H1 (cell line): ENCODE data around the gene INHBC. TPM values are rescaled to one million over a fixed set of nuclear protein-coding genes. Genes with fewer than 3 reads are reported as not detected.

Experiments used
- CTCF ChIA-PET: fragments of 300-600 bp; sonication (Branson Sonifier 250); formaldehyde crosslinking; loops from one replicate; lab custom pipeline; 2021; ENCODE audit not compliant: partially characterized antibody; lab: Charles Lee
- POLR2A ChIA-PET: fragments of 300-600 bp; sonication (Branson Sonifier 250); formaldehyde crosslinking; loops from one replicate; lab custom pipeline; 2021; ENCODE audit warnings: inconsistent platforms; ENCODE audit not compliant: partially characterized antibody; lab: Charles Lee
- DNase-seq, 2 experiments: peaks; one replicate each; pipeline versions ENCODE4 v3.0.0 to v3.0.0-alpha.2; 2010 to 2022; ENCODE audit warnings: low spot score in 2 of 2, low read depth in 1 of 2, mixed read lengths in 1 of 2
- FAIRE-seq: peaks from 2 replicates; lab custom pipeline; 2011; peaks lifted over from hg19 to GRCh38; lab: Jason Lieb, UNC
- H2AFZ ChIP-seq: 2 replicates; pipeline ENCODE4 v1.8.1; 2012; ENCODE audit warnings: low read length, inconsistent platforms
- H2AK5ac ChIP-seq: 2 replicates; pipeline ENCODE4 v1.6.1; 2013; ENCODE audit warnings: low read depth, low read length
- H2BK120ac ChIP-seq: replicated peaks from 2 replicates; pipeline ENCODE3; 2013; ENCODE audit warnings: low read depth, low read length, inconsistent platforms
- H2BK12ac ChIP-seq: 2 replicates; pipeline ENCODE4 v1.6.1; 2013; ENCODE audit warnings: low read depth, low read length
- H2BK15ac ChIP-seq: 2 replicates; pipeline ENCODE4 v1.6.1; 2013; ENCODE audit warnings: low read length
- H2BK20ac ChIP-seq: 2 replicates; pipeline ENCODE4 v1.6.1; 2013; ENCODE audit warnings: low read length
- H2BK5ac ChIP-seq: 2 replicates; pipeline ENCODE4 v1.6.1; 2013; ENCODE audit warnings: low read depth, low read length
- H3K14ac ChIP-seq: 2 replicates; pipeline ENCODE4 v1.6.1; 2013; ENCODE audit warnings: inconsistent platforms; ENCODE audit not compliant: insufficient read length
- H3K18ac ChIP-seq: 2 replicates; pipeline ENCODE4 v1.6.1; 2013; ENCODE audit warnings: low read length; ENCODE audit errors: extremely low read depth
- H3K23ac ChIP-seq: 2 replicates; pipeline ENCODE4 v1.6.1; 2013; ENCODE audit warnings: inconsistent platforms; ENCODE audit not compliant: insufficient read length
- H3K23me2 ChIP-seq: 2 replicates; pipeline ENCODE4 v1.6.1; 2013; ENCODE audit warnings: low read depth, low read length
- H3K27ac ChIP-seq: 2 replicates; pipeline ENCODE4 v1.6.1; 2011; ENCODE audit warnings: low read depth, low read length, inconsistent platforms
- H3K27me3 ChIP-seq, 4 experiments: replicated peaks in 1 of 4; 1 replicate in 1 of 4; 2 replicates in 3 of 4; pipeline versions ENCODE4 v1.6.1 to v1.8.1; 2011 to 2013; ENCODE audit warnings: low read length in 3 of 4, mild to moderate bottlenecking in 3 of 4, inconsistent platforms in 2 of 4, mixed read lengths in 2 of 4, moderate library complexity in 1 of 4; ENCODE audit not compliant: control insufficient read depth in 3 of 4, insufficient read depth in 3 of 4; ENCODE audit errors: extremely low read depth in 1 of 4
- H3K36me3 ChIP-seq, 4 experiments: 2 replicates each; pipeline versions ENCODE4 v1.6.1 to v1.8.1; 2011 to 2013; ENCODE audit warnings: mild to moderate bottlenecking in 4 of 4, low read length in 3 of 4, moderate library complexity in 2 of 4, control low read depth in 1 of 4, inconsistent platforms in 1 of 4; ENCODE audit not compliant: insufficient read depth in 4 of 4, control insufficient read depth in 2 of 4
- H3K4ac ChIP-seq: replicated peaks from 2 replicates; pipeline ENCODE3; 2013; ENCODE audit warnings: low read length, low read depth, mixed read lengths, inconsistent platforms; ENCODE audit not compliant: insufficient read length
- H3K4me1 ChIP-seq, 4 experiments: replicated peaks in 1 of 4; 1 replicate in 1 of 4; 2 replicates in 3 of 4; pipeline versions ENCODE4 v1.6.1 to v1.8.1; 2011 to 2013; ENCODE audit warnings: low read length in 3 of 4, inconsistent platforms in 2 of 4, mixed read lengths in 1 of 4; ENCODE audit not compliant: insufficient read depth in 4 of 4, control insufficient read depth in 3 of 4
- H3K4me2 ChIP-seq, 2 experiments: 2 replicates each; pipeline versions ENCODE4 v1.6.1 to v1.8.1; 2011 to 2013; ENCODE audit warnings: low read depth in 2 of 2, low read length in 2 of 2, control low read depth in 1 of 2, inconsistent platforms in 1 of 2, mild to moderate bottlenecking in 1 of 2; ENCODE audit not compliant: insufficient read depth in 1 of 2
- H3K4me3 ChIP-seq, 4 experiments: fragments of 200-600, 300-600 bp in 1 of 4; sonication (generic), shearing (Covaris generic), sonication (Bioruptor Twin) in 1 of 4; 2 replicates each; pipeline versions ENCODE4 v1.5.1 to v1.8.1; 2011 to 2016; ENCODE audit warnings: low read length in 4 of 4, low read depth in 3 of 4, control low read depth in 2 of 4, inconsistent platforms in 2 of 4, mild to moderate bottlenecking in 2 of 4, mixed read lengths in 1 of 4, moderate library complexity in 1 of 4; ENCODE audit not compliant: insufficient read depth in 2 of 4; ENCODE audit errors: extremely low read depth in 1 of 4
- H3K56ac ChIP-seq: replicated peaks from 2 replicates; pipeline ENCODE3; 2013; ENCODE audit warnings: low read depth, mild to moderate bottlenecking, mixed read lengths, low read length, inconsistent platforms; ENCODE audit not compliant: insufficient read length
- H3K79me1 ChIP-seq: 2 replicates; pipeline ENCODE4 v1.6.1; 2013; ENCODE audit warnings: low read depth, low read length, control low read depth
- H3K79me2 ChIP-seq, 2 experiments: 2 replicates each; pipeline versions ENCODE4 v1.6.1 to v1.8.1; 2012 to 2013; ENCODE audit warnings: low read length in 2 of 2, mild to moderate bottlenecking in 2 of 2, inconsistent platforms in 1 of 2; ENCODE audit not compliant: insufficient read depth in 2 of 2, control insufficient read depth in 1 of 2
- H3K9ac ChIP-seq, 4 experiments: replicated peaks in 1 of 4; 1 replicate in 1 of 4; 2 replicates in 3 of 4; pipeline versions ENCODE4 v1.6.1 to v1.8.1; 2011 to 2013; ENCODE audit warnings: low read depth in 3 of 4, low read length in 3 of 4, control low read depth in 2 of 4, mild to moderate bottlenecking in 2 of 4, moderate library complexity in 2 of 4, inconsistent platforms in 1 of 4; ENCODE audit errors: extremely low read depth in 1 of 4
- H3K9me3 ChIP-seq, 2 experiments: 2 replicates each; pipeline versions ENCODE4 v1.6.1 to v1.8.1; 2012 to 2013; ENCODE audit warnings: mild to moderate bottlenecking in 2 of 2, moderate library complexity in 2 of 2, control low read depth in 1 of 2, inconsistent platforms in 1 of 2, low read depth in 1 of 2, low read length in 1 of 2, mixed read lengths in 1 of 2; ENCODE audit not compliant: insufficient read depth in 2 of 2
- H4K20me1 ChIP-seq, 2 experiments: replicated peaks in 1 of 2; 2 replicates each; pipeline versions ENCODE3 to v1.8.1; 2011 to 2013; ENCODE audit warnings: inconsistent platforms in 2 of 2, low read length in 2 of 2, mild to moderate bottlenecking in 1 of 2; ENCODE audit not compliant: insufficient read depth in 2 of 2, control insufficient read depth in 1 of 2
- H4K5ac ChIP-seq: 2 replicates; pipeline ENCODE4 v1.6.1; 2013; ENCODE audit warnings: low read length, low read depth, mixed read lengths, inconsistent platforms; ENCODE audit not compliant: insufficient read length
- H4K8ac ChIP-seq: 2 replicates; pipeline ENCODE4 v1.8.0; 2013; ENCODE audit warnings: mild to moderate bottlenecking, moderate library complexity, low read length, inconsistent platforms; ENCODE audit not compliant: insufficient read depth; ENCODE audit errors: extremely low read depth
- H4K91ac ChIP-seq: replicated peaks from 2 replicates; pipeline ENCODE3; 2013; ENCODE audit warnings: low read length, mixed read lengths, inconsistent platforms; ENCODE audit not compliant: insufficient read length
- EZH2 ChIP-seq: fragments of 200-600 bp; sonication (generic); IDR thresholded peaks from 2 replicates; pipeline ENCODE4 v1.7.1; 2012; ENCODE audit warnings: low read depth, mild to moderate bottlenecking, moderate library complexity, low read length, inconsistent platforms; ENCODE audit not compliant: severe bottlenecking
- POU5F1 ChIP-seq: IDR thresholded peaks from 2 replicates; pipeline ENCODE4 v1.6.1; 2011; ENCODE audit warnings: low read depth, mild to moderate bottlenecking, low read length, moderate library complexity
- RBBP5 ChIP-seq: IDR thresholded peaks from 2 replicates; pipeline ENCODE4 v1.7.1; 2012; ENCODE audit warnings: low read depth, mild to moderate bottlenecking, inconsistent platforms, low read length, moderate library complexity, borderline replicate concordance
- SIN3A ChIP-seq, 2 experiments: IDR thresholded peaks in 1 of 2; conservative IDR thresholded peaks in 1 of 2; 2 replicates each; pipeline ENCODE4 v1.6.1; 2011 to 2012; ENCODE audit warnings: low read length in 2 of 2, improper control_type of control experiment in 1 of 2, low read depth in 1 of 2, mild to moderate bottlenecking in 1 of 2
- SP2 ChIP-seq: IDR thresholded peaks from 2 replicates; pipeline ENCODE4 v1.6.1; 2012; ENCODE audit warnings: mild to moderate bottlenecking, low read length, inconsistent platforms
- YY1 ChIP-seq: IDR thresholded peaks from 2 replicates; pipeline ENCODE4 v1.6.1; 2011; ENCODE audit warnings: low read depth, mild to moderate bottlenecking, low read length
- WGBS, 2 experiments: shearing (Covaris generic) in 1 of 2; methylation state at CpG; one replicate each; pipeline versions ENCODE4 v1.1.6 to v1.1.7; 2013 to 2015; ENCODE audit warnings: low lambda C conversion rate in 2 of 2, mixed read lengths in 2 of 2, inconsistent platforms in 1 of 2, low coverage in 1 of 2, missing lambda C conversion rate in 1 of 2; ENCODE audit not compliant: insufficient replicate concordance in 2 of 2, insufficient coverage in 1 of 2, insufficient read length in 1 of 2; ENCODE audit errors: extremely low coverage in 1 of 2, missing lambda C conversion rate in 1 of 2; 5-methylcytosine and 5-hydroxymethylcytosine counted together
- polyA plus RNA-seq, 7 experiments: library from polyadenylated mRNA; depleted of rRNA in 3 of 7; stranded (reverse) in 5 of 7; unstranded in 2 of 7; fragments of >200 nt in 5 of 7; fragments of 200-250 nt in 2 of 7; gene quantifications; 1 replicate in 5 of 7; 2 replicates in 1 of 7; 4 replicates in 1 of 7; pipeline versions ENCODE4 v1.2.1 to v1.2.3, GENCODE V29; 2011 to 2013; ENCODE audit warnings: missing spikeins in 2 of 7, mixed read lengths in 2 of 7
- total RNA-seq: library from RNA; stranded (reverse); fragmentation: NEBNext Ultra II Directional; extraction: Animal tissue kit (Norgen Biotek cat#: 25700); gene quantifications from 2 replicates; pipeline ENCODE4 v1.2.1, GENCODE V29; 2021

Gene INHBC
- total and polyA plus RNA-seq, 2 of the 8 experiments (the other 6 are each of a cell fraction or from before 2014, with no cell fraction given) = 0.15 TPM; not detected in 1

DNA sequence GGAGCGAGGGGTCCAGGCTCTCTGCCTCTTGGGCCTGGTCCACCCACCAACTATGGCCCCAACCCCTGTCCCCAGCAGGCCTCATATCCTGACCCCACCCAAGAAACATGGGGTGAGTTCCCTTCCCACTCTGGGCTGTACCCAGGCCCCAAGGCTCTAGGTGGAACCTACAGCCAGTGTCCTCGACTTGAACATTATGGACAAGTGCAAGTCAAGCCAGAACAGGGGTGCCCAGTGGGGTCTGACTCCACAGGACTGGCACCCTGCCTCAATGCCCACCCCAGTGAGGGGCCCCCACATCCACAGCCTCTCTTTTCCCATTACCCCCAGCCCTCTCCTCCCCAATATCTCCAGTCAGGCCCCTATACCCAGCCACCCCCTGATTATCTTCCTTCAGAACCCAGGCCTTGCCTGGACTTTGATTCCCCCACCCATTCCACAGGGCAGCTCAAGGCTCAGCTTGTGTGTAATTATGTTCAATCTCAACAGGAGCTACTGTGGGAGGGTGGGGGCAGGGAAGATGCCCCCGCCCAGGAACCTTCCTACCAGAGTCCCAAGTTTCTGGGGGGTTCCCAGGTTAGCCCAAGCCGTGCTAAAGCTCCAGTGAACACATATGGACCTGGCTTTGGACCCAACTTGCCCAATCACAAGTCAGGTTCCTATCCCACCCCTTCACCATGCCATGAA lies 36.5 kb downstream of the INHBC start:
- 75% methylated on average over 4 of the region's 4 CpGs; no CpG with 5 or more reads in 1 of the 2 experiments for WGBS, 2 experiments
- Histone ChIP-seq H3K9ac (no peak overlapping the region), H4K8ac (0 out of 2 replicates have a peak overlapping the region, but pooled peaks have one; percentile 3), H3K4ac (no peak overlapping the region), H3K18ac (no peak overlapping the region), H2AK5ac (no peak overlapping the region), H3K79me1 (no peaks in the 10 kb centered on the region), H2AFZ (no peak overlapping the region), H3K14ac (no peak overlapping the region), H2BK20ac (no peak overlapping the region), H3K4me2 (no peak overlapping the region), H3K9me3 (no peaks in the 10 kb centered on the region), H3K36me3 (peaks cover 0 to 11% (median 3%) of the 10 kb centered on the region in 4 experiments; a peak in 3 of 8 replicates), H2BK120ac (no peak overlapping the region), H3K4me1 (peaks cover 0 to 14% (median 3%) of the 10 kb centered on the region in 4 experiments; a peak in 5 of 7 replicates), H4K20me1 (peaks cover 0 to 6% of the 10 kb centered on the region in 2 experiments), H2BK12ac (no peak overlapping the region), H3K23me2 (peaks cover 8% of the 10 kb centered on the region; the same call in 1 of the 2 replicates), H3K27me3 (peaks cover 20 to 35% (median 30%) of the 10 kb centered on the region in 4 experiments), H3K27ac (no peak overlapping the region), H4K5ac (no peak overlapping the region), H3K56ac (no peak overlapping the region), H3K79me2 (no peaks in the 10 kb centered on the region), H2BK15ac (no peak overlapping the region), H4K91ac (no peak overlapping the region), H2BK5ac (no peak overlapping the region), H3K23ac (no peak overlapping the region), H3K4me3 (no peak overlapping the region)
- CTCF ChIA-PET = interaction anchor here (0.6 to 25.1 kb wide), 6 partner anchors 9 to 765 kb away, joined by 3 to 441 read pairs (median 4); partner anchors contain the start of genes ARHGAP9, GLI1 and INHBE
- POLR2A ChIA-PET = interaction anchor here (1.0 to 1.5 kb wide), 3 partner anchors 172 to 241 kb away, joined by 3 to 4 read pairs (median 4); no protein-coding TSS in a partner anchor
- FAIRE-seq = no peak
- no peak for DNase-seq
- TF ChIP-seq POU5F1 (no peak), YY1 (no peak), EZH2 (no peak), SP2 (no peak), SIN3A (conservative IDR thresholded peaks at IDR 0.05 in 1 of 2, IDR thresholded peaks at IDR 0.05 in 1 of 2; ENCODE audit: low read depth in 1 of 2, low read length in 2 of 2) (no peak), RBBP5 (no peak)
